Measurements from ENCODE around the gene TEF. TPM values are rescaled to one million over a fixed set of nuclear protein-coding genes. Genes with fewer than 3 reads are reported as not detected.

The TEF gene
- total and polyA plus RNA-seq, 9 of the 15 experiments (the other 6 are each of a cell fraction or from before 2014, with no cell fraction given), result 0.04 to 3.1 (median 1.2) TPM

DNA sequence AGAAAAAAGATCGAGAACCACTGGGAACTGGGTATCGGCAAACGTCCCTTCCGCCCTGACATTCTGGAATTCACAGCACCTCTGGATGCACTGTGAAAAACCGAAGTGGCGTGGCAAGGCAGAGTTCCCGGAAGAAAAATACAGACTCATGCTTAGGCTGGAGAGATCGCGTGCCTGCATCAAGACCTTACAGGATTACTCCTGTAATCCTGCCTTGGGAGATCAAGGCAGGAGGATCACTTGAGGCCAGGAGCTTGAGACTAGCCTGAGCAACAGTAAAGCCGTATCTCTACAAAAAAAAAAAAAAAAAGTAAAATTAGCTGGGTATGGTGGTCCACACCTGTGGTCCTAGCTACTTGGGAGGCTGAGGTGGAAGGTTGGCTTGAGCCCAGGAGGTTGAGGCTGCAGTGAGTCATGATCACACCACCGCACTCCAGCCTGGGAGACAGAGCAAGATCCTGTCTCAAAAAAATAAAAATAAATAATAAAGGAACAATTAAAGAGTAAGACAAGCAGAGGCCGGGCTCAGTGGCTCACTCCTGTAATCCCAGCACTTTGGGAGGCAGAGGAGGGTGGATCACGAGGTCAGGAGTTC, 19.9 kb upstream of the TEF start:
- H3K9me3 ChIP-seq (replicated peaks; ENCODE audit: control insufficient read depth, insufficient read depth, low read depth, low read length), result no peaks in the 10 kb centered on the region
- TF ChIP-seq DNMT1 (IDR thresholded peaks at IDR 0.05) (no peak), FOSL1 (tag; conservative IDR thresholded peaks at IDR 0.05) (0 out of 2 replicates have a peak, but pooled peaks have one; percentile 20)
- TF ChIP-seq, protein P1, sequence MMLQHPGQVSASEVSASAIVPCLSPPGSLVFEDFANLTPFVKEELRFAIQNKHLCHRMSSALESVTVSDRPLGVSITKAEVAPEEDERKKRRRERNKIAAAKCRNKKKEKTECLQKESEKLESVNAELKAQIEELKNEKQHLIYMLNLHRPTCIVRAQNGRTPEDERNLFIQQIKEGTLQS (IDR thresholded peaks at IDR 0.05), result peak; percentile 29; the same call in 1 of the 2 replicates
- TF ChIP-seq, protein P1 (CRISPR knock-in tag; conservative IDR thresholded peaks at IDR 0.05), result no peak
- H3K4me3 ChIP-seq, result no peak overlapping the region
- WGBS (ENCODE audit: insufficient coverage, low coverage, missing lambda C conversion rate), result 74% methylated on average over 11 of the region's 13 CpGs
- intact Hi-C loops (cut with micrococcal nuclease) (no loop called here), in situ Hi-C loops (cut with MboI) (no loop called here)
- no peak for ATAC-seq
- no peak for DNase-seq (ENCODE audit: extremely low read depth in 1 of 4, low spot score in 3 of 4)
- no peak overlapping the region for H3K27ac ChIP-seq (ENCODE audit: extremely low read depth, low read depth, low read length)
- POLR2A ChIA-PET, result interaction anchor here (0.6 to 2.1 kb wide), 2 partner anchors 12 to 957 kb away, joined by 3 to 10 read pairs; no protein-coding TSS in a partner anchor
- no peaks in the 10 kb centered on the region for H3K27me3 ChIP-seq (ENCODE audit: control insufficient read depth in 2 of 2, insufficient read depth in 2 of 2, low read length in 2 of 2)
- no peak for FAIRE-seq
- peaks cover 4 to 30% of the 10 kb centered on the region in 2 experiments; a peak in 4 of 5 replicates for H3K4me1 ChIP-seq (replicated peaks in 1 of 2; ENCODE audit: control insufficient read depth in 2 of 2, insufficient read depth in 2 of 2, low read length in 2 of 2)
- H3K36me3 ChIP-seq (ENCODE audit: control insufficient read depth, insufficient read depth, low read length), result peaks cover 17% of the 10 kb centered on the region; the same call in 1 of the 3 replicates
- no peaks in the 10 kb centered on the region for H3K79me2 ChIP-seq (ENCODE audit: control insufficient read depth, insufficient read depth, low read length)
- no peaks in the 10 kb centered on the region for H3K9me1 ChIP-seq (ENCODE audit: control insufficient read depth, insufficient read depth, low read length)
- no peak overlapping the region for H3K4me2 ChIP-seq (ENCODE audit: insufficient read depth, low read length)
- no TSS peak for BruUV-seq (replicated peaks)
- H2AFZ ChIP-seq (ENCODE audit: low read depth, low read length), result no peak overlapping the region
- no peaks in the 10 kb centered on the region for H4K20me1 ChIP-seq (replicated peaks; ENCODE audit: control insufficient read depth, insufficient read depth, low read length)
- H3K9ac ChIP-seq (ENCODE audit: insufficient read depth in 1 of 2, low read depth in 2 of 2, low read length in 2 of 2), result peak overlapping the region in 1 of 2 experiments; percentile 35; a peak in 1 of 4 replicates
- CTCF ChIA-PET (ENCODE audit: low intra/inter-chr PET ratio), result no interaction called here
